NT2/D1 (cell line): ENCODE data around the gene SNRPB.

Experiments
- DNase-seq: peaks from one replicate; pipeline ENCODE4 v3.0.0-alpha.2; 2011; ENCODE audit warnings: low read depth, low spot score
- H3K27me3 ChIP-seq: 2 replicates; pipeline ENCODE4 v1.6.0; 2011; ENCODE audit warnings: mild to moderate bottlenecking; ENCODE audit not compliant: insufficient read length, insufficient read depth
- H3K36me3 ChIP-seq: 2 replicates; pipeline ENCODE4 v1.6.1; 2011; ENCODE audit warnings: mild to moderate bottlenecking, low read length, mixed read lengths; ENCODE audit not compliant: insufficient read depth, insufficient read length
- H3K4me1 ChIP-seq: 2 replicates; pipeline ENCODE4 v1.5.1; 2011; ENCODE audit not compliant: insufficient read depth, insufficient read length
- H3K4me3 ChIP-seq: 2 replicates; pipeline ENCODE4 v1.5.1; 2011; ENCODE audit warnings: low read depth; ENCODE audit not compliant: insufficient read length
- H3K9ac ChIP-seq: 2 replicates; pipeline ENCODE4 v1.6.0; 2011; ENCODE audit warnings: low read depth; ENCODE audit not compliant: insufficient read length
- H3K9me3 ChIP-seq: 2 replicates; pipeline ENCODE4 v1.5.1; 2011; ENCODE audit warnings: mild to moderate bottlenecking, low read length; ENCODE audit not compliant: insufficient read depth
- SUZ12 ChIP-seq: IDR thresholded peaks from 2 replicates; pipeline ENCODE4 v1.6.1; 2011; ENCODE audit not compliant: insufficient read length, insufficient read depth; ENCODE audit errors: extremely low read depth
- YY1 ChIP-seq: IDR thresholded peaks from 2 replicates; pipeline ENCODE4 v1.6.1; 2011; ENCODE audit not compliant: insufficient read length, insufficient read depth
- ZNF274 ChIP-seq: IDR thresholded peaks from 2 replicates; pipeline ENCODE4 v1.6.1; 2011; ENCODE audit warnings: mild to moderate bottlenecking, low read depth, low read length

SNRPB gene

DNA sequence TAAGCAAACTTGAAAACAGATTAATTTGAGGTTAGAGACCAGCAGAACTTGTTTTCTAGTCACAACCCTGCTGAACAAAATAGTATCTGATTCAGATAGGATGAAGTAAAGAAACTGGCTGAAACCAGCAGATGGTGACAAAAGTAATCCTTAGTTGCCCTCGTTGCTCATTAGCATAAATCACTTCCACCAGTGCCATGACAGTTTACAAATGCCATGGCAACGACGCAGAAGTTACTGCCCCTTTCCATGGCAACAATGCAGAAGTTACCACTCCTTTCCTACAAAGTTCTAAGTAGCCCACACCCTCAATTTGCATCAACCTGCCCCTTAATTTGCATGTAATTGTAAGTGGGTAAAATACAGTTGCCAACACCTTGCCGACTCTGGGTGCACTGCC, 23.7 kb downstream of the SNRPB start:
- Histone ChIP-seq H3K4me3 (no peak overlapping the region), H3K4me1 (no peaks in the 10 kb centered on the region), H3K9ac (no peak overlapping the region), H3K36me3 (no peaks in the 10 kb centered on the region), H3K9me3 (peaks cover 4% of the 10 kb centered on the region; the same call in 1 of the 2 replicates), H3K27me3 (no peaks in the 10 kb centered on the region)
- TF ChIP-seq SUZ12 = no peak
- DNase-seq = no peak

DNA sequence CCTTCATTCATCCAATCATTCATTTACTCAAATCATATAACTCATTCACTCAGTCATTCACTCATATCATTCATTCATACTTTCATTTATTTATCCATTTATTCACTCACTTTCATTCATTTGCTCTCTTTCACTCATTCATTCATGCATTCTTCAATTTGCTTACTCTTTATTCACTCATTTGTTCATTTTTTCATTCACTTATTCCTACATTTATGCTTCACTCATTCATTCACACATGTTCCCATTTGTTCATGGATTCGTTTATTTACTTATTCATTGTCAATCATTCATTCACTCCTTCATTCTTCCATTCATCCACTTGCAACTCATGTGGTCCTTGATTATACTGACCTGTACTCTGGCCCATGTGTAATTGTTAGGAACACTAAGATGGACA, 39.4 kb downstream of the SNRPB start:
- Histone ChIP-seq H3K36me3 (no peaks in the 10 kb centered on the region), H3K27me3 (no peaks in the 10 kb centered on the region), H3K4me3 (no peak overlapping the region), H3K4me1 (no peaks in the 10 kb centered on the region), H3K9me3 (no peaks in the 10 kb centered on the region), H3K9ac (no peak overlapping the region)
- no peak for DNase-seq
- no peak for TF ChIP-seq YY1
- TF ChIP-seq SUZ12 = no peak
- TF ChIP-seq ZNF274 = no peak

DNA sequence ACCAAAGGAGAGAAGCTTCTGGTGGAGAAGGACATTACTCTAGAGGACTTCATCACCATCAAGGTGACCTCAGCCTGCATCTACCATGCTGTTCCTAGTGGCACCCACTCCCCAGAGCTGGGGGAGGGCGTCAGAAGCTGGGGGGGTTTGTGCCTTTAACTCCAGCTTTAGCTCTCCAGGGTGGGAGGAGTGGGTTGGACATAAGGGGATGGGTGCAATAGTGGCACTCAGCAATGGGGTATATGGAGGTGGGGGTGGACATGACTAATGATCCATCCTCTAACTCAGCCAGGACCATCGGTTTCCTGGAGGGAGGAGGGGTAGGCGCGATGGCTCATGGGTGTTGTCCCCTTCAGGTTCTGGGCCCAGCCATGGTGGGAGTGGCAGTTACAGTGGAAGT, 40.1 kb downstream of the SNRPB start:
- no peak for DNase-seq
- no peak overlapping the region for H3K4me3 ChIP-seq
- H3K36me3 ChIP-seq = no peaks in the 10 kb centered on the region
- no peaks in the 10 kb centered on the region for H3K4me1 ChIP-seq
- H3K9me3 ChIP-seq = no peaks in the 10 kb centered on the region
- no peak for TF ChIP-seq SUZ12
- no peak for TF ChIP-seq ZNF274
- TF ChIP-seq YY1 = no peak
- H3K27me3 ChIP-seq = no peaks in the 10 kb centered on the region
- H3K9ac ChIP-seq = no peak overlapping the region

DNA sequence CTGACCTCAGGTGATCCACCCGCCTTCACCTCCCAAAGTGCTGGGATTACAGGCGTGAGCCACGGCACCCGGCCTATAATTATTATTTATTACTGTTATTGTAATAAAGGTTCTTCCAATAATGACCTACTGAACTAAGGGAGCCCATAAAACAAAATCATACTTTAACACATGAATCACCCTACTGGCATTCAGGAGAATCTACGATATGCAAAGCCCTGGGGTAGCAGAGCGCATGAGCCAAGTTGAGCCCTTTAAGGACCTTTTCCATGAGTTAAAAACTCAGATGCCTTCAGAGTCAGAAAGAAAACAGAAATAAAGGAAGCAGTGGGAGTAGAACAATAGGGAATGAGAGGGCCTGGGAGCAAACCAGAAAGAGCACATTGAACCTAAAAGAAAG, 41.5 kb downstream of the SNRPB start:
- Histone ChIP-seq H3K36me3 (no peaks in the 10 kb centered on the region), H3K9ac (no peak overlapping the region), H3K27me3 (no peaks in the 10 kb centered on the region), H3K4me3 (no peak overlapping the region), H3K4me1 (no peaks in the 10 kb centered on the region), H3K9me3 (no peaks in the 10 kb centered on the region)
- TF ChIP-seq YY1 = no peak
- TF ChIP-seq ZNF274 = no peak
- TF ChIP-seq SUZ12 = no peak
- no peak for DNase-seq

- Histone ChIP-seq H3K9ac (no peak overlapping the region), H3K36me3 (no peaks in the 10 kb centered on the region), H3K4me1 (no peaks in the 10 kb centered on the region), H3K4me3 (no peak overlapping the region), H3K27me3 (no peaks in the 10 kb centered on the region), H3K9me3 (no peaks in the 10 kb centered on the region)
- no peak for DNase-seq
- TF ChIP-seq YY1 (no peak), ZNF274 (no peak), SUZ12 (no peak)
These were observed 49.3 kb downstream of the SNRPB start for GRCh38 chr20:2421247-2421646.

GRCh38 chr20:2420510-2420909, 50.1 kb downstream of the SNRPB start:
- Histone ChIP-seq H3K9me3 (no peaks in the 10 kb centered on the region), H3K9ac (no peak overlapping the region), H3K4me1 (no peaks in the 10 kb centered on the region), H3K4me3 (no peak overlapping the region), H3K27me3 (no peaks in the 10 kb centered on the region), H3K36me3 (no peaks in the 10 kb centered on the region)
- DNase-seq = no peak
- no peak for TF ChIP-seq SUZ12
- no peak for TF ChIP-seq YY1
- no peak for TF ChIP-seq ZNF274

GRCh38 chr20:2418388-2418787, 52.2 kb downstream of the SNRPB start:
- TF ChIP-seq ZNF274 (no peak), YY1 (no peak), SUZ12 (no peak)
- DNase-seq = no peak
- Histone ChIP-seq H3K4me3 (no peak overlapping the region), H3K4me1 (no peaks in the 10 kb centered on the region), H3K9me3 (no peaks in the 10 kb centered on the region), H3K9ac (no peak overlapping the region), H3K36me3 (no peaks in the 10 kb centered on the region), H3K27me3 (no peaks in the 10 kb centered on the region)

DNA sequence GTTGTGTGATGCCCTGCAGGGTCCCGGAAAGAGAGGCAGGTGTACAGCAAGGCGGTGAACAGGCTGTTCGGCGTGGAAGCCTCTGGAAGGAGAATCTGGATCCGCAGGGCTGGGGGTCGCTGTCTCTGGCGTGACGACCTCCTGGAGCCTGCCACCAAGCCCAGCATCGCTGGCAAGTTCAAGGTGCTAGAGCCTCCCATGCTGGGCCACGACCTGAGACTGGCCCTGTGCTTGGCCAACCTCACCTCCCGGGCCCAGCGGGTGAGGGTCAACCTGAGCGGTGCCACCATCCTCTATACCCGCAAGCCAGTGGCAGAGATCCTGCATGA, 53.4 kb downstream of the SNRPB start:
- no peak overlapping the region for H3K4me3 ChIP-seq

More for the DNA sequence above, 53.4 kb downstream of the SNRPB start:
- Histone ChIP-seq H3K36me3 (no peaks in the 10 kb centered on the region), H3K27me3 (no peaks in the 10 kb centered on the region), H3K9ac (no peak overlapping the region), H3K4me1 (no peaks in the 10 kb centered on the region), H3K9me3 (no peaks in the 10 kb centered on the region)
- DNase-seq = no peak
- TF ChIP-seq SUZ12 = no peak
- no peak for TF ChIP-seq ZNF274
- TF ChIP-seq YY1 = no peak
